ENCODE data around the gene EXOSC5.

The EXOSC5 gene

GRCh38 chr19:41414461-41414860 is 17.3 kb upstream of the EXOSC5 start:
- H3K27ac ChIP-seq = no peak overlapping the region
- H3K36me3 ChIP-seq (replicated peaks) = peaks cover 7% of the 10 kb centered on the region
- no peak for DNase-seq
- no peak for TF ChIP-seq CTCF (IDR thresholded peaks at IDR 0.05; ENCODE audit: low read depth, low read length, missing control alignments)
- in situ Hi-C loops (cut with HindIII; ENCODE audit: low pct_ligation_motif_present, low sequenced_read_pairs) = no loop called here
- H3K4me3 ChIP-seq (ENCODE audit: low read depth, low read length) = no peak overlapping the region
- no peaks in the 10 kb centered on the region for H3K27me3 ChIP-seq (replicated peaks)

- Histone ChIP-seq H3K4me3 (ENCODE audit: low read depth, low read length) (no peak overlapping the region), H3K27me3 (replicated peaks) (no peaks in the 10 kb centered on the region), H3K27ac (no peak overlapping the region), H3K36me3 (replicated peaks) (peaks cover 3% of the 10 kb centered on the region)
- no peak for DNase-seq
- no peak for TF ChIP-seq CTCF (IDR thresholded peaks at IDR 0.05; ENCODE audit: low read depth, low read length, missing control alignments)
- in situ Hi-C loops (cut with HindIII; ENCODE audit: low pct_ligation_motif_present, low sequenced_read_pairs) = no loop called here
Measured at GRCh38 chr19:41413947-41414346, 16.8 kb upstream of the EXOSC5 start.

GRCh38 chr19:41412953-41413352 is 15.8 kb upstream of the EXOSC5 start:
- in situ Hi-C loops (cut with HindIII; ENCODE audit: low pct_ligation_motif_present, low sequenced_read_pairs) = no loop called here
- H3K36me3 ChIP-seq (replicated peaks) = peaks cover 2% of the 10 kb centered on the region
- TF ChIP-seq CTCF (IDR thresholded peaks at IDR 0.05; ENCODE audit: low read depth, low read length, missing control alignments) = no peak
- H3K27ac ChIP-seq = no peak overlapping the region
- DNase-seq = no peak
- H3K4me3 ChIP-seq (ENCODE audit: low read depth, low read length) = no peak overlapping the region
- no peaks in the 10 kb centered on the region for H3K27me3 ChIP-seq (replicated peaks)

- no peak for TF ChIP-seq CTCF (IDR thresholded peaks at IDR 0.05; ENCODE audit: low read depth, low read length, missing control alignments)
- Histone ChIP-seq H3K36me3 (replicated peaks) (peaks cover 2% of the 10 kb centered on the region), H3K4me3 (ENCODE audit: low read depth, low read length) (no peak overlapping the region), H3K27ac (no peak overlapping the region), H3K27me3 (replicated peaks) (no peaks in the 10 kb centered on the region)
- in situ Hi-C loops (cut with HindIII; ENCODE audit: low pct_ligation_motif_present, low sequenced_read_pairs) = no loop called here
- DNase-seq = no peak
Measured at GRCh38 chr19:41411968-41412265, 14.8 kb upstream of the EXOSC5 start.

- TF ChIP-seq CTCF (IDR thresholded peaks at IDR 0.05; ENCODE audit: low read depth, low read length, missing control alignments) = no peak
Measured at GRCh38 chr19:41411100-41411967, 14.2 kb upstream of the EXOSC5 start.

More at GRCh38 chr19:41411100-41411967, 14.2 kb upstream of the EXOSC5 start:
- Histone ChIP-seq H3K27ac (no peak overlapping the region), H3K36me3 (replicated peaks) (peaks cover 2% of the 10 kb centered on the region), H3K4me3 (ENCODE audit: low read depth, low read length) (no peak overlapping the region), H3K27me3 (replicated peaks) (no peaks in the 10 kb centered on the region)
- DNase-seq = no peak
- in situ Hi-C loops (cut with HindIII; ENCODE audit: low pct_ligation_motif_present, low sequenced_read_pairs) = no loop called here
